ENCODE data around the gene SGCE. TPM values are rescaled to one million over a fixed set of nuclear protein-coding genes. Genes with fewer than 3 reads are reported as not detected.

The SGCE gene
- total and polyA plus RNA-seq, 8 donors = 9.8 to 38.5 (median 15.8) TPM

- H3K4me1 ChIP-seq = no peaks in the 10 kb centered on the region
- 72 to 74% methylated on average over 2 of the region's 2 CpGs for WGBS, 2 donors
- intact Hi-C loops (cut with DNase I) = no loop called here
- DNase-seq (no peak), FAIRE-seq (no peak), ATAC-seq (no peak)
- no peak for TF ChIP-seq CTCF (IDR thresholded peaks at IDR 0.05)
- no peak overlapping the region for H3K4me3 ChIP-seq
- no peaks in the 10 kb centered on the region for H3K27me3 ChIP-seq
- H3K27ac ChIP-seq = no peak overlapping the region
- H3K9me3 ChIP-seq = no peaks in the 10 kb centered on the region
- no peaks in the 10 kb centered on the region for H3K36me3 ChIP-seq
Observed at GRCh38 chr7:94561841-94562514, 94.0 kb downstream of the SGCE start.

DNA sequence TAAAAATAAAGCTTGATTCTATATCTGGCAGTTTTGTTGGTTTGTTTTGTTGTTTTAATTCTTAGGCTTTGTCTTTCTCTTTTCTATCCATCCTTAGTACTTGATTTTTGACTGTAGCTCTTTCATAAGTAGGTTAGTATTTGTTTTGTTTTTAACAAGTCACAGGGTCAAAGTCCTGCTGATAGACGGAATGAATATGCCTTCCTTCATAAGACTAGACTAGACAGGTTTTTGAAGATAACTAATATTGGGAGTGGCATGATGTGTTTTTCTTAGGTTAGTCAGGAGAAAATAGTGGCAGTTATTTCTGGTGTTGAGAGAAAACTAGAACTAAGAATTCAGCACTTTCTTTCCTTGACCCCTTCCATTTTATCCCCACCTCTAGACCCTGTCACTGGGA, 96.0 kb downstream of the SGCE start:
- no peak overlapping the region for H3K4me3 ChIP-seq
- no peak overlapping the region for H3K27ac ChIP-seq
- intact Hi-C loops (cut with DNase I) = no loop called here
- no peaks in the 10 kb centered on the region for H3K4me1 ChIP-seq
- ATAC-seq = no peak
- H3K27me3 ChIP-seq = no peaks in the 10 kb centered on the region
- DNase-seq = no peak
- 13 to 18% methylated on average over 1 of the region's 1 CpG for WGBS, 2 donors
- no peak for TF ChIP-seq CTCF (IDR thresholded peaks at IDR 0.05)
- FAIRE-seq = no peak
- no peaks in the 10 kb centered on the region for H3K36me3 ChIP-seq
- H3K9me3 ChIP-seq = no peaks in the 10 kb centered on the region

DNA sequence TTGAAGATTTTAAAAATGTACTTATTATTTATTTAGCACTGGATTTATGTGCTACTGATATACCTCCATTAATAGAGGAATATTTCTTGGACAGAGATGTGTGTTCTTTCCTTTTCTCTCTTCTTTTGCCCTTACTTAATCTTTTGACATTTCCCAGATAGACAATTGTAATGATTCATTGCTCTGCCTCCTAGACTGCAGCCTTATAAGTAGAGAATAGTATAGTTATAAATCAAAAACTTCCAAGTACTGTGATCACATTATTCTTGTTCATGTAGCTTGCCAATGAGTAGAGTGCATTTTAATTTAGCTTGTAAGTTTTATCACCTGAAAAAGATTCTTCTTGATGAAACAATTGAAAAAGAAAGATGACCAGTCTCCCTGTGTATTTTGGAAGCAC, 98.7 kb downstream of the SGCE start:
- no peak for TF ChIP-seq CTCF (IDR thresholded peaks at IDR 0.05)
- intact Hi-C loops (cut with DNase I) = no loop called here
- no peak for FAIRE-seq
- Histone ChIP-seq H3K4me3 (no peak overlapping the region), H3K36me3 (peaks cover 0 to under 1% (median 0%) of the 10 kb centered on the region in 3 donors), H3K27me3 (no peaks in the 10 kb centered on the region), H3K9me3 (no peaks in the 10 kb centered on the region), H3K4me1 (no peaks in the 10 kb centered on the region), H3K27ac (no peak overlapping the region)
- no peak for DNase-seq
- ATAC-seq = no peak

GRCh38 chr7:94556028-94556427, 99.9 kb downstream of the SGCE start:
- 84 to 97% methylated on average over 2 of the region's 2 CpGs for whole genome bisulfite sequencing, 2 donors

More at GRCh38 chr7:94556028-94556427, 99.9 kb downstream of the SGCE start:
- Histone ChIP-seq H3K27ac (no peak overlapping the region), H3K27me3 (no peaks in the 10 kb centered on the region), H3K4me1 (no peaks in the 10 kb centered on the region), H3K36me3 (peaks cover 0 to 9% (median 0%) of the 10 kb centered on the region in 3 donors), H3K9me3 (no peaks in the 10 kb centered on the region), H3K4me3 (no peak overlapping the region)
- intact Hi-C loops (cut with DNase I) = no loop called here
- ATAC-seq = no peak
- DNase-seq = no peak
- FAIRE-seq = no peak
- TF ChIP-seq CTCF (IDR thresholded peaks at IDR 0.05) = no peak
